ENCODE data around the gene TAS2R38. TPM values are rescaled to one million over a fixed set of nuclear protein-coding genes. Genes with fewer than 3 reads are reported as not detected.

Gene TAS2R38
- polyA plus RNA-seq, 10 donors: 0.15 to 0.47 (median 0.24) TPM; not detected in 2

DNA sequence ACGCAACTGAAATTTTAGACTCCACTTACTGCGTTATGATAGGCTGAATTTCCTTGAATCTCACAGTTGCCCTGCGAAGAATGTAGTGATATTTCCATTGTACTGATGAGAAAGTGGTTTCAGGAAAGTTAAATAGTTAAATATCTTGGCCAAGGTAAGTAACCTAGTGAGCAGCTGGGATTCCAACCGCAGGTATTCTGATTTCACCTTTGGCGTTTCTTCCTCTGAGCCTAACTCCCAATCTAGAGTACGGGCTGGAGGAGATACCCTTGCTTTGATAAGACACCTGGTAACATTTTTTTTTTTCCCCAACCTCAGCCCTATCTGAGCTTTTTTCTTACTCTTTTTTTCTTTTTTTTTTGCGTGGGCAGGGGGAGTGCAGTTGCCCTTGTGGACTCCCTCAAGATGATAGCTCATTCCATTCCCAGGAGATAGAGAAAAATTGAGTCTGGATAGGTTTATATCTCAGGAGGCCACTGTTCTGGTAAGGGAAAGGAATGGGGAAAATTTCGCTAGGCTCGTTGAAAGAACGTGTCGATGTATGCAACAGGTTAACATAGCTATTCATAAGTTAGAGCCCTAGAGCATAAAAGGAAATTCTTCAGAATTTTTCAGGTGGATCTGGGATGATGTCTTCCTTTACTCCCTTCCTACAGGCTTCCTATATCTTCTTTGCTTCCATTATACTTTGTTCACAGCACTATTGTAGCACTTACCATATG lies 3.1 kb upstream of the TAS2R38 start:
- DNase-seq: no peak

DNA sequence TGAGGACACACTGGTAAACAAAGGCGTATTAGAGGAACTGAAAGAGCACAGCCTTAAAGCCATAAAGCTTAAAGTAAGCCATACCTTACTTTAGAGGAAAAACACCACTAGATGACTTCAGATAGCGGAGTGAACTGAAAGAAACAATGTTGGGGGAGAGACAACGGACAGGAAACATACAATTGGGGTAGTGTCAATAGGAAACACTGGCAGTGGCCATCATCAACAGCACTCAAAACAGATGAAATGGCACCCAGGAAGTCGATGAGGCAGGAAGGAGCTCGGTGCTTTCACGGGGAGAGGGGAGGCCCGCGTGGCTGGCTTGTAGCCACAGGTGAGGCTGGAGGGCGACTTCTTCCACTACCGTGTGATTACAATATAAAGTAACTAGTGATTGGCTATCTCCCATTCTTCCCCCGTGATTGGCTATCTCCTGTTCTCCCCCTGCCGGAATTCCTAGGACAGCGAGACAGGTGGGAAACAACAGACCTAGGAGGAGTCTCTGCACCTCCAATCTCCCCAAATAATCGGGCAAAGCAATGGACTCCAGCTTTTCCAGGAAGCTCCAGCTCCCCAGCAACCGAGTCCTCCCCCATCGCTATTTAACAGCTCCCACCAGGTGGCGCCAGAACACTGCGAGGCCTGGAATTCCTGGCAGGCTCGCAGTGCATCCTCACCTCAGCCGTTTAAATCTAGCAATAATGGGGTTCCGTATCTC lies 2.4 kb upstream of the TAS2R38 start:
- DNase-seq: peak; percentile 7 to 60 (median 52)

DNA sequence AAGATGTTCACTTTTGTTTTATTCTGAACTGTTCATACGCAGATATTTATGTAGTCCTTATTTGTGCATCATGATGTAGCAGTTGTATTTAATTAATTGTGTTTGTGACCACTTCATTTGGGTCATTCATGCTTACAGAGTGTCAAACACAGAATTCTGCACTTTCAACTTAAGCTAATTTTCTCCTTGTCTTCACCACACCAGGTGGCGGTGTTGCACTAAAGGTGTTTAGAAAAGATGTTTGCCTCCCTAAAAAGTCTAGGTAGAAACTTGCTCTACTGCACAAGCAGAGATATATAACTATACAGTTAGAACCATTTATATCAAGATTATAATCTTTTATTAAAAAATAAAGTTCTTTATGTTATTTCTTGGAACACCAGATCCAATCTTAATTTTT lies 1.3 kb upstream of the TAS2R38 start:
- DNase-seq: no peak

DNA sequence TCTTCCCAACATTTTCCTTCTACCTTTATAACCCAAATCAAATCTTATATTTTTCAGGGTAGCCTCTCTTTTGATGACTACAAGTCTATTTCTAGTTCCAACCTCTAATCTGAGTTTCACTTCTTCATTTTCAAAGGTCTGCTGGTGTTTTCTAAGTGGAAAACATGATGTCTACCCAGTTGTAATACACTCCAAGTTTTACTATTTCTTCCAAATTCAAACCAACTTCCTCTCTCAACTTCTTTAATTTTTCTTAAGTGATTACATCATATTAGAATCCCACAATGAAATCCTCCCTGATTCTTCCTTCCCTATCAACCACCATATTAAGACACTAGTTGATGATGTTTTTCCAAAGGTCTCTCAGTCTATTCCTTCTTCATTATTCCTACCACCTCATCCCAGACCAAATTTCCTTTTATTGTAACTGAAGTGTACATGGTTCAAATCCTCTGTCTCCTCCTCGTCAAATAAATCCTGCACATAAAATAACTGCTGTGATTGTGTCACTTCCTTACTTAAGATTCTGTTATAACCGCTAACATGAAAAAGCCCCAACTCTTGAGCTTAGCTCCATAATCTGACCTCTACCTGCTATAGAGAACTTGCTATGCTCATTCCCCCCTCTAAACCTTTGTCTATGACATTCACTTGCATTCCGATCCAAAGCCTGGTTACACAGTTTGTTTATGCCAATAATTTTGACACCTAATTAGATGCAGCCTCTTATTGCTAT lies 12.7 kb downstream of the TAS2R38 start:
- peak in 1 of 3 donors; percentile 5 for DNase-seq

- DNase-seq: peak in 1 of 3 donors; percentile 9
Measured at GRCh38 chr7:141956084-141956483, 17.5 kb downstream of the TAS2R38 start.

- DNase-seq: no peak
Measured at GRCh38 chr7:141954334-141954733, 19.2 kb downstream of the TAS2R38 start.

- DNase-seq: no peak
Measured at GRCh38 chr7:141952461-141952860, 21.1 kb downstream of the TAS2R38 start.

DNA sequence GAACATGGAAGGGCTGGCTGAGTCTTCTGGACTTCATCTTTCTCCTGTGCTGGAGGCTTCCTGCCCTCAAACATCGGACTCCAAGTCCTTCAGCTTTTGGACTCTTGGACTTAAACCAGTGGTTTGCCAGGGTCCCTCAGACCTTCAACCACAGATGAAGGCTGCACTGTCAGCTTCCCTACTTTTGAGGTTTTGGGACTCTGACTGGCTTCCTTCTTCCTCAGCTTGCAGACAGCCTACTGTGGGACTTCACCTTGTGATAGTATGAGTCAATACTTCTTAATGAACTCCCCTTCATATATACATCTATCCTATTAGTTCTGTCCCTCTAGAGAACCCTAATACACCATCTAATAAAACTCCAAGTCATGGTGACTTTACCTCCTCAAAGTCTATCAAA lies 22.8 kb downstream of the TAS2R38 start:
- no peak for DNase-seq

- no peak for DNase-seq
Measured at GRCh38 chr7:141949911-141950310, 23.7 kb downstream of the TAS2R38 start.

GRCh38 chr7:141949451-141949850 lies 24.1 kb downstream of the TAS2R38 start:
- DNase-seq: no peak

DNA sequence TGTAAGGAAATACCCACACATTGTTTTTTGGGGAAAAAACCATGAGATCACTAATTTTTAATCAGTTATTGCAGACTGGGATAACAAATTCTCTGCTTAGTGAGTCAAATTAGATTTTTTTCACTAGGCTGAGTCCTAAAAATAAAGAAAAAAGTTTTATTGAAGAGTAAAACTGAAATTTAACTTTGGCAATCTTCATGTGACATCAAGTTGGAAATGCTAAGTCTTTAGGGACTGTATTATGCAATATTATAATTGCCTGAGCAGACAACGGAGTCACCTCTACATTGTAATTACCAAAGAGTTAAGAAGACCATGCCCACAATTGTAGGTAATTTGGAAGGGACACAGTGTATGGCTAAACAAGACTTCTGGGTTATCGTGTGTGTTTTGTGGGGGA lies 24.6 kb downstream of the TAS2R38 start:
- DNase-seq: no peak

DNA sequence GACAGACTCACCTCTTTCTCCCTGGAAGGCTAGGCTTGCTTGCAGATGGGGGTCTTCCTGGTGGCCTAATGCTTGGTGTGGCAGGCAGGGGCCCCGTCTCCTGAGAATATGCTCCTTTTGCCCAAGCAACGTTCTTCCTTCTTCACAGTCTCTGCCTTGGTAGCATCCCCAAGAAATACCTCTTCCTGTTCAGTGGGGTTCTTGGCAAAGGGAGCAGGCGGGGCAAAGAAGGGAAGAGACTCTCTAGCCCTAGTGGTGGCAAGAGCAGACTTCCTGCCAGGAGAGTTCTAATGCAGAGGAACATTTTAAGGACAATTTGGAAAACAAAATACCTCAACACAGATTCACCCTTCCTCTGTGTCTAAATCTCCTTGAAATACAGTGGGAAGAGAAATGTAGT lies 26.8 kb downstream of the TAS2R38 start, which contains the start of gene CLEC5A:
CLEC5A (minus strand) TSS at position 179 of the 400 bp plus-strand sequence. CDS start 682 bp downstream, outside the sequence.
- no peak for DNase-seq

DNA sequence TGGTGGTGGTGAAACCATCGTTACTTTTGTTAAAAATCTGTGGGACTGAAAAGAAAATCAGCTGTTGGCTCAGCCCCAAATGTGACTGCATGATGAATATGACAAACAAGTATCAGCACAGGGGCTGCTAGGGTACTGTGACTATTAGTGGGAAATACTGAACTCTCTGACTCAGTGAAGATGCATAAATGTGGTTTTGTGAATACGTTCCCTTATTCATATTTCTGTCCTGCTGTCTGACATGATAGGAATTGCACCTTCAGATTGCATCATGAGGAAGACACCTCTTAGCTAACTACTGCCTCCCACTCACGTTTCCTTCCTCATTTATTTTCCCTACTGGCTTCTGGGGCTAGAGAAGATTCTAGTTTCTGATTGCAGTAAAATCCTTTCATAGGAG lies 28.2 kb downstream of the TAS2R38 start:
- no peak for DNase-seq

GRCh38 chr7:141944811-141945210 lies 28.8 kb downstream of the TAS2R38 start:
- no peak for DNase-seq

- no peak for DNase-seq
Measured at GRCh38 chr7:141943846-141944245, 29.7 kb downstream of the TAS2R38 start.

GRCh38 chr7:141941075-141941474 lies 32.5 kb downstream of the TAS2R38 start:
- DNase-seq: no peak

DNA sequence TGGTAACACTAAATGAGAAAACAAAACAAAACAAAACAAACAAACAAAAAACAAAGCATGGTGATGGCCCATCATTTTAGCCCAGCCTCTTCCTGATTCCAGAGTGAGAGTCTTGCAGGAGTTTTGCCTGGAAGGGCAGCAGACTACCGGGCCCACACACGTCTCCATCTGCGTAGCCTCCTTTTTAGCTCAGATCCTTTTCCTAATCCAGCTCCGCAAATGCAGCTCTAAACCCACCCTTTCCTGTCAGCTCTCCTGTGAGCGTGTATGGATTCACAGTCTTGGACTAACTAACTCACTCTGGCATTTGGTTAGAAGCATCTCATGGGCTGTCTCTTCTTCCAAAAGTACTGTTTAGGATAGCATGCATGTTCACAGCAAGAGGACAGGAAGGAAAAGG lies 43.4 kb downstream of the TAS2R38 start:
- DNase-seq: no peak

DNA sequence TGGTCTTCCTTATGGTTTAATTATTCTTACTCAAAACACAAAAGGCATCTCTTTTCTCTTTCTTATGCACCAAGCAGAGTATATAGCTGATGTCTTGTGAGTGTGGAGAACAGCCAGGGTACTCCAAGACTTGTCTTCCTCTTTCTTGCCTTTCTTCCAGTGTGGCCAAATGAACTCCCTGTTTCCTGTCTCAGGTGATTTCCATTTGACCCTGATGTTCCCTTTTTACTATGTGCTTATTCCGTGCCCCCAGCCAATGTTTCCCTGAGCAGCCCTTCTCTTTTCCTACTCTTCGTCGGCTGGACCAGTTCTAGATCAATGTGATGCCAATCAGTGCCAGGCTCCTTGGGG lies 44.8 kb downstream of the TAS2R38 start:
- no peak for DNase-seq

DNA sequence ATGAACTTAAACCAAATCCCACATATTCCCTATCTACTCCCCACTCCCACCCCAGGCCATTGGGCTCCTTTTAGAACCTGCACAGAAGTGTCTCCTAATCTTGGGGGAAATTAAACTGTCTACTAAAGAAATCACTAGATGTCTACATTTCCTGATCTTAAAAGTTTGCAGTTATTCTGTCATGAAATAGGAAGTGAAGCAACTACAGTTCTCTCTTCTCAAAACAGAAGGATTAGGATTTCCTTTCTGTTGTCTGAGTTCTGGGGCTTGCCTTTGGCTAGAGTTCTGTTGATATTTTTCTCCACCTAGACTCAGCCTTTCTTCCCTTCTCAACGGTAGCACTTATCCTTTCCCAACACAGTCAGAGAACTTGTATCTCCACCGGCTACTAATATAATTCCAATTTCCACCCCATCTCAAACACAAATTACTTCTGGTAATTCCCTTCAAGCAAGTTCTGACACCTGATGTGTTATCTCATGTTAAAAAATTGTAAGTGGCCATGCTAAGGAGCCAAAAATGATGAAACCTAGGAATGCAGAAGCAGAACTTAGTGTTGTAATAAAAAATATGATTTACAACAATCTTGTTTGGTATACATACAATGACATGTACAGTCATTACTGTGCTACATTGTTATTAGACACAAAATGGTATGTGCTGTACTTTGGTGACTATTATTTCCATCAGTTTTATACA lies 45.3 kb downstream of the TAS2R38 start:
- no peak for DNase-seq
